ENCODE results near the gene RAD21L1.
"Not testable (repeated sequence)": the region's sequence is repeated elsewhere in the genome, so short reads cannot be mapped to it uniquely, and the experiment has no call there.

The RAD21L1 gene

DNA sequence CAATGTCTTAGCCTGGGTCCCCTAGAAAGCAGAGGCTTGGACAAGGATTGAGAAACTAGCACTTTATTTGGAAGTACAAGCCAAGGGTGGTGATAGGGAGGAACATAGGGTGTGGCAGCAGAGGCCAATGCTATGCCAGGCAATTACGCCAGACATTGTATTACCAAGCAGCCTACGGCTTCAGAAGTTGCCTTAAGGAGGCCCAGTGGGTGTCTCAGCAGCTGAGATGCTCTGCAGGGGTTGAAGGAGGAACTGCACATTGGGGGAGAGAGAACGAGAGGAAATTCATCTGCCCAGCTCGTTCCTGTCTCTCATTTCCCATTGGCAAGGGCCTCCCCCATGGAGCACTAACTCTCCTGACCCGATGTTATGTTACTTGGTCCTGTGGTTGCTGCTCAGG is 21.7 kb upstream of the RAD21L1 start:
- DNase-seq (ENCODE audit: low read depth in 1 of 2, low spot score in 1 of 2): no peak
- TF ChIP-seq JUND (IDR thresholded peaks at IDR 0.05; ENCODE audit: low read depth): no peak
- in situ Hi-C loops (cut with HindIII; ENCODE audit: low pct_unique_long_range_greater_than_20kb, low sequenced_read_pairs): no loop called here

DNA sequence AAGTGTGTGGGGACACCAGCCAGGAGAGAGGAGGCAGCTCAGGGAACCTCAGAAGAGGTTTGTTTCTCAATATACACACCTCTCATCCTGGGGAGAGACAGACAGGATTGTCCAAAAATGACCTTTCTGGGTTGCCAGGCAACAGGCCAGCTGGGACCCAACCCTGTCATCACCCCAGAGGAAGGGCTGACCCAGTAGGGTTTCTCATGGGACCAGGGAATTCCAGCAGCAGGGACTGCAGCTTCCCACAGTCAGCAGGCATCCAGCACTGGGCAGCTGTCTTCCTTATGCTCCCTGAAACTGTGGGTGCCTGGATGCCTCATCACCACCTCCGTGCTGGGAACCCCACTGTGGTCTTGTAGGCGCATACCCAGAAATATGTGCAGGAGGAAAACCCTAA is 21.3 kb upstream of the RAD21L1 start:
- in situ Hi-C loops (cut with HindIII; ENCODE audit: low pct_unique_long_range_greater_than_20kb, low sequenced_read_pairs): no loop called here

DNA sequence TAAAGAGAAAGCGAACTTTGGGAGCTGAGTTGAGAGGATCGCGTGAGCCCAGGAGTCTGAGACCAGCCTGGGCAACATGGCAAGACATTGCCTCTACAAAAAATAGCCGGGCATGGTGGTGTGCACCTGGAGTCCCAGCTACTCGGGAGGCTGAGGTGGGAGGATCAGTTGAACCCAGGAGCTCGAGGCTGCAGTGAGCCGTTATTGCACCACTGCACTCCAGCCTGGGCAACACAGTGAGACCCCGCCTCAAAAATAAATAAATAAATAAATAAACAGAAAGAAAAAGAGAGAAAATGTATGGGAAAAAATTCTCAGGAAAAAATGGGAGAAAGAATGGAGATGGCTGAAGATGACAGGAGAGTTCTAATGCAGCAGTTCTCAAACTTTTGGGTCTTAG is 20.0 kb upstream of the RAD21L1 start:
- TF ChIP-seq JUND (IDR thresholded peaks at IDR 0.05; ENCODE audit: low read depth): no peak
- in situ Hi-C loops (cut with HindIII; ENCODE audit: low pct_unique_long_range_greater_than_20kb, low sequenced_read_pairs): no loop called here
- no peak for DNase-seq (ENCODE audit: low read depth in 1 of 2, low spot score in 1 of 2)

More for the DNA sequence above, 21.3 kb upstream of the RAD21L1 start:
- no peak for DNase-seq (ENCODE audit: low read depth in 1 of 2, low spot score in 1 of 2)
- no peak for TF ChIP-seq JUND (IDR thresholded peaks at IDR 0.05; ENCODE audit: low read depth)

DNA sequence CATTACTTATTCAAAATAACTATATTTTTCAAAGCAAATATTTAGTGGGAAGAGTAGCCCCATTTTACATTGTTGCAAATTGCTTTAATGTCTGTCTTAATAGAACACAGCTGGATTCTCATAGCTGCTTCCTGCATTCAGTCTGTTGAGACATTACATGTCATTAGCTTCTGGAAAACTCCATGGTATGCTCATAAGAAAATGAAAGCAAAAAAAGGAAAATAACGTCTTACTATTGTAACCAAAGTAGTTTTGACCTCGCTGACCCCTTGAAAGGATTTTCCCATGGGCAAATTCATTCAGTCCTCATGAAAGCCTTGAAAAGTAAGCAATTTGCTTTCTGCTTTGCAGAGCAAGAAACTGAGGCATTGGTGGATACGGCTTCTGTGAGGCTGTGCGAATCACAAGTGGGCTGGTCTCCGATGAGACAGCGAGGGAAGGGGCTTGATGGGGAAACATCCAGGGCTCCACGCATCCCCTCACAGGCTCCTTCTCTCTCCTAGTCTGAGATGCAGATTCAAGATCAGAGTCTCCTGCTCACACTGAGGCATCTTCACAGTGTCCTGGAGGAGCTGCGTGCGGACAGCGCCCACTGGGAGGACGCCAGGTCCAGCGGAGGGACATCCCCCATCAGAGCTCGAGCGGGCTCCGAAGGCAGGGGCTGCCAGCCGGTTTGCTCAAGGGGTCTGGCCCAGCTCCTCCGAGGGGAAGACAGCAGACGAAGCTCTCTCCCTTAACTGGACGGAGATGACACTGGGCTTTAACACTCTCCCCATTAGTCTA is 19.3 kb upstream of the RAD21L1 start:
- in situ Hi-C loops (cut with HindIII; ENCODE audit: low pct_unique_long_range_greater_than_20kb, low sequenced_read_pairs): no loop called here
- no peak for DNase-seq (ENCODE audit: low read depth in 1 of 2, low spot score in 1 of 2)
- no peak for TF ChIP-seq JUND (IDR thresholded peaks at IDR 0.05; ENCODE audit: low read depth)

DNA sequence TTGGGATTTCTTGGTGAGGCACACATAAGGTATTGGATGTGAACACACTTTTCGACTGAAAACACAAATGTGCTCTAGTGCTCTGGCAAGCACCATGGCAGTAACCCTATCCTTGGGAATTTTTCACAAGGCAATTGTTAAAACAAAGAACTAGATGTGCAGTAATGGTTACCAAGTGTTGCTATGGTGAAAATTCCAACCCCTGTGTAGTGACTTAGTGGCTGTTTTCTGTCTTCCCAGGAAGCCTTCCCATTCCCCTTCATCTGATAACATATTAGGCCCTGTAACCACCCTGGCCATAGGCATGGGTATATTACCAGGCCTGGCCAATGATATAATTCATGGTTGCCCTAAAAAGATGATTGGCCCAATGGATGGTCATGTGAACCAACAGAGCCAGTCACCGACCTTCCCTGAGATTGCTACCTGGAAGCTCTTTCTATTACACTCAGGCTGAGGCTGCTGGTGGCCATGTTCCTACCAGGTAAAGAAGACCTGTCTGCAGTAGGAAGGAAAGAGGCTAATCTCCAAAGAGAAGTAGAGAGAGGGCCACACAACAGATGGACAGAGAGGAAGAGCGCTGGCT is 18.5 kb upstream of the RAD21L1 start:
- DNase-seq (ENCODE audit: low read depth in 1 of 2, low spot score in 1 of 2): no peak
- in situ Hi-C loops (cut with HindIII; ENCODE audit: low pct_unique_long_range_greater_than_20kb, low sequenced_read_pairs): no loop called here
- TF ChIP-seq JUND (IDR thresholded peaks at IDR 0.05; ENCODE audit: low read depth): no peak

DNA sequence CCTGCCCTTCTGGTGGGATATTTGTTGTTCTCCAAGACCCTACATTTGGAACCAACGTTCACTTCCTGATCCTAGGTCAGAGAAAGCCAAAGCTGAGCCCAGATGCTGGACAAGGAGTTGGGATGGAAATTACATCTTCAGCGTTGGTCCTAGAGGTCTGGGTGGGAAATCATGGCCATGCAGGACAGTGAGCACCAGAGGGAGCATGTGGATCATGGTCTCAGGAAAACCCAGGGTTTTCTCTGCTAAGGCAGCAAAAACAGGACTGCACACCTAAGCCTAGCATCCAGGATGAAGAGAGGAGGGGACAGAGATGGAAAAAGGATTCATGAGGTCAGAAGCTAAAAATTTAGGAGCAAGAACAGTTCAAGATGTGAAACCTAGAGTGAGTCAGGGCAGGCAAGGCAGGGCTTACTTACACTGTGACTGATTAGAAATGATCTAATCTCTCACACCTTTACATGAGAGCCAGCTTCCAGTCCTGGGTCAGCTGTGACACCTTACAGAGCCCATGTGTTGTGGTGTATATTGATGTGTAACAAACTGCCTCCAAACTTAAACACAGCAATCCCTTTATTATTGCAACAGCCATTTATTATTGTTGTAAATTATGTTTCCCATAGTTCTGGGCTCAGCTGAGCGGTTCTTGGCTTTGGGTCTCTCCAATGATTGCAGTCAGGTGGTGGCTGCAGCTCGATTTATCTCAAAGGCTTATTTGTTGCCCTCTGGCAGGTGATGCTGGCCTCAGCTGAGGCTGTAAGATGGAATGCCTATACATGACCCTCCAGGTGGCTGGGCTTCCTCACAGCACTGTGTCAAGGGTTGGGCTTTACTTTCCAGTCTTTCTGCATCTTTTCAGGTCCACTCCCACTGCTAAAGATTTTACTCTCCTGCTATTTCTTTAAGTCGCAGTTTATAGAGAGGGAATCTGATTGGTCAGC is 16.1 kb upstream of the RAD21L1 start:
- TF ChIP-seq JUND (IDR thresholded peaks at IDR 0.05; ENCODE audit: low read depth): no peak
- in situ Hi-C loops (cut with HindIII; ENCODE audit: low pct_unique_long_range_greater_than_20kb, low sequenced_read_pairs): no loop called here
- no peak for DNase-seq (ENCODE audit: low read depth in 1 of 2, low spot score in 1 of 2)

DNA sequence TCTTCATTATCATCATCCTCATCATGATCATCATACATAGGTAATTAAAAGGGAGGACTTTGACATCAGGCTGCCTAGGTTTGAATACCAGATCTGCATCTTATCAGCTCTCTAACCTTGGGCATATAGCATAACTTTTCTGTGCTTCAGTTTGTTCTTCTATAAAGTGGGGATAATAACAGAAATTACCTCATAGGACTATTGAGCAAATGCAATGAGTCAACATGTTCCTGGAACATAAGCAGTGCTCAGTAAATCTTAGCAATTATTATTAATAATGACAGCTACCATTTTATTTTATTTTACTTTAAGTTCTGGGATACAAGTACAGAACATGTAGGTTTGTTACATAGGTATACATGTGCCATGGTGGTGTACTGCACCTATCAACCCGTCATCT is 15.3 kb upstream of the RAD21L1 start:
- no peak for DNase-seq (ENCODE audit: low read depth in 1 of 2, low spot score in 1 of 2)
- in situ Hi-C loops (cut with HindIII; ENCODE audit: low pct_unique_long_range_greater_than_20kb, low sequenced_read_pairs): no loop called here

DNA sequence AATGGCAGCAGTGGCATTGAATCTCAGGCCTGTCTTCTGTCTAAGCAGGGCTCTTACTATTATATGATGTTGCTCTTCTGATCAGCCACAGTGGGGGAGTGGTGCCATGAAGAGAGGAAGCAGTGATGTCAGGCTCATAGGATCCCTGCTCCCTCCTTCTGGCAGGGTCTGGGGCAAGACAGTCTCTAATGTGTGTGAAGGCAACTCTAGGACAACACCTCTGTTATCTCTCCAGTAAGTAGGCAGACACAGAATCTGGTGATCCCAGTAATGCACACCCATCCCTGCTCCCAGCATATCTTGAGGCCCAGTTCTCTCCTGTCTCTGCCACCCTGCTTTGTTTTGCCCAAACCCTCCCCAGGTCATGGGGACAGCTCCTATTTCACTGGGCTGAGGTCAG is 13.8 kb upstream of the RAD21L1 start:
- TF ChIP-seq JUND (IDR thresholded peaks at IDR 0.05; ENCODE audit: low read depth): no peak
- DNase-seq (ENCODE audit: low read depth in 1 of 2, low spot score in 1 of 2): no peak
- in situ Hi-C loops (cut with HindIII; ENCODE audit: low pct_unique_long_range_greater_than_20kb, low sequenced_read_pairs): no loop called here

More for the DNA sequence above, 15.3 kb upstream of the RAD21L1 start:
- no peak for TF ChIP-seq JUND (IDR thresholded peaks at IDR 0.05; ENCODE audit: low read depth)

DNA sequence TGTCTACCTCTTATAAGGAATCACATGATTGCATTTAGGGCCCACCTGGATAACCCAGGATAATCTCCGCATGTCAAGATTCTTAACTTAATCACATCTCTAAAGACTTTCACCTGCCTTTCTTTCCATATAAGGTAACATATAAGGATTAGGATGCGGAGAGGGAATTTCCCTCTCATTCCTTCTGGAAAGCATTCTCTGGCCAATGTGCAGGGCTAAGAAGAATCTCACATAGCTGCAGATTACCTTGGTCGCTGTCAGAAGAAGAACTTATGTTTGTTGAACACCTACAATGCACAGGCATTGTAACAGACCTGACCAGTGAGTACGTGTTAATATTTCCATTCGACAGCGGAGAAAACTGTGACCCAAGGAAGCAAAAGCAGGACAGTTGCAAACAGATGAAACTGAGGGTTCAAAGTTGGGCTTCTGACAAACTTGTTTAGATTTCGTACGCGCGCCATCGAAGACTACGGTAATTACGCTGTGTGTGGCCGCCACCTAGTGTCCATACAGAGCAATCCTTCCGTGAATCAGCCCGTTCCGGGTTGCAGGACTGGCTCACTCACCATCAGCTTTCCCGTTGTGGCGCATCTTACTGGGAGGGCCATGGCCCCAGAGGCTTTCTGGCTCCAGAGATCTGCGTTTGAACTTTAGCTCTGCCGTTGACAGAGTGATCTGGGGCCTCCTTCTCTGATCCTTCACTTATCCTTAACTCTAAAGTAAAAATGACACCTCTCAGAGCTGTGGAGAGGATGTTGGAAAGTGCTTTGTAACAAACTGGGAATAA is 13.0 kb upstream of the RAD21L1 start:
- in situ Hi-C loops (cut with HindIII; ENCODE audit: low pct_unique_long_range_greater_than_20kb, low sequenced_read_pairs): no loop called here
- TF ChIP-seq JUND (IDR thresholded peaks at IDR 0.05; ENCODE audit: low read depth): no peak
- peak; percentile 67 to 79 for DNase-seq (ENCODE audit: low read depth in 1 of 2, low spot score in 1 of 2)

DNA sequence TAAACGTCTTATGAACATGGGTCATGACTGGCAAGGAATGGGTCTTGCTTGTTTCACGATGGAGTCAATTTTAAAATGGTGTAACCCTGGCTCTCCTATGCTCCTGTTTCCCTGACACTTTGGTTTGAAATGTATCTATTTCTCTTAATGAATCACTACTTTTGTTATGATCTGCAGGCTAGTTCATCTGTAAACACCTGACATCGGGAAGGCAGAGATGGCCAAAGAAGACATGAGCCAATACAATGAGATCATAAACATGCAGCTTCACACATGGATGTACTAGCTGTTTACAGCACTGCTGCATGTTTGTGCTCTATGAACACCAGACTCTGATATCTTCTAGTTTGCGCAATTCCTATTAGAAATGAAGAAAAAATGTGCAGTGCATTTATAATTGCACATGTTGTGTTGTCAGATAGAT is 11.0 kb upstream of the RAD21L1 start:
- in situ Hi-C loops (cut with HindIII; ENCODE audit: low pct_unique_long_range_greater_than_20kb, low sequenced_read_pairs): no loop called here
- TF ChIP-seq JUND (IDR thresholded peaks at IDR 0.05; ENCODE audit: low read depth): no peak
- no peak for DNase-seq (ENCODE audit: low read depth in 1 of 2, low spot score in 1 of 2)

DNA sequence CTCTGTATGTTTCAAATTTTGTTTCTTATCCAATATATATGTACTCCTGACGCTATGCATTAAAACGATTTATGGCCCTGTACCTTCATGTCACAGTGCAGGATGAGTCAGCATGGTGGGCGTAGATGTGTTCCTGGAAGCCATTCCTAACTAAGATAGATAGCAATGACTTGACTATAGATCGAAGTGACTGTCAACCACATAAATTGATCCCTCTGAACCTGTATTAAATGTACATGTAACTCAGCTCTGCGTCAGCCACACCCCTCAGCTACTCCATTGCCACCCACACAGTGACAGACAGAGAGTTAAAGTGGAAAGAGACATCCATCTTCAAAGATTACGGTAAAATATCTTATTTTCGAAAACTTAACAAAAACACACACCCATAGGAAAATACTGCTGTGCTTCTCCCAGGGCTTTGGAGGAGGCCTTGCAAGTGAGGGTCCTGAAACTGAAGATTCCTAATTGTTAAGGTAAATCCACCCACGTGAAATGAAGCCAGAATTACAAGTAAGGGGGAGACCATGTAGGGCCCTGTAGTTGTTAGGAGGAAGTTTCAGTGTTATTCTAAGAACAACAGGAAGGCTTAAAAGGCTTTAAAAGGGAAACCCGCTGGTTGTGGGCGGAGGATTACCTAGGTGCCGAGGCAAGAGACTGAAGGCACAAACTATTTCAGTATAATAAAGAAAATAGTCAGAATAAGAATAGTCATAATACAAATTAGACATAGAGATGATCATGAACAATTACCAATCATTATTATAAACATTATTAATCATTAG is 10.3 kb upstream of the RAD21L1 start:
- no peak for TF ChIP-seq JUND (IDR thresholded peaks at IDR 0.05; ENCODE audit: low read depth)
- no peak for DNase-seq (ENCODE audit: low read depth in 1 of 2, low spot score in 1 of 2)
- in situ Hi-C loops (cut with HindIII; ENCODE audit: low pct_unique_long_range_greater_than_20kb, low sequenced_read_pairs): no loop called here

DNA sequence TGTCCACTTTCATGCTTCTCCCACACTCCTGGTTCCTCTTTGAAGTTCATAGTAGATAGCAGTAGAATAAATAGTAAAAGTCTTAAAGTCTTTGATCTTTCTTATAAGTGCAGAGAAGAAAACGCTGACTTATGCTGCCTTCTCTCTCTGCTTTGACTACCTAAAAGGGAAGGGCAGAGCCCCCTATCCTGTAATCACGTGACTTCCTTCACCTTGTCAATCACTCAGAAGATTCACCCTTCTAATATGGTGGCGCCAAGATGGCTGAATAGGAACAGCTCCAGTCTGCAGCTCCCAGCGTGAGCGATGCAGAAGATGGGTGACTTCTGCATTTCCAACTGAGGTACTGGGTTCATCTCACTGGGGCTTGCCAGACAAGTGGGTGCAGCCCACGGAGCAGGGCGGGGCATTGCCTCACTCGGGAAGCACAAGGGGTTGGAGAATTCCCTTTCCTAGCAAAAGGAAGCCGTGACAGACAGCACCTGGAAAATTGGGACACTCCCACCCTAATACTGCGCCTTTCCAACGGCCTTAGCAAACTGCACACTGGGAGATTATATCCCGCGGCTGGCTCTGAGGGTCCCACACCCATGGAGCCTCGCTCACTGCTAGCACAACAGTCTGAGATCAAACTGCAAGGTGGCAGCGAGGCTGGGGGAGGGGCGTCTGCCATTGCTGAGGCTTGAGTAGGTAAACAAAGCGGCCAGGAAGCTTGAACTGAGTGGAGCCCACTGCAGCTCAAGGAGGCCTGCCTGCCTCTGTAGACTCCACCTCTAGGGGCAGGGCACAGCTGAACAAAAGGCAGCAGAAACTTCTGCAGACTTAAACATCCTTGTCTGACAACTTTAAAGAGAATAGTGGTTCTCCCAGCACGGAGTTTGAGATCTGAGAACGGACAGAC is 9.1 kb upstream of the RAD21L1 start:
- DNase-seq (ENCODE audit: low read depth in 1 of 2, low spot score in 1 of 2); in situ Hi-C loops (cut with HindIII; ENCODE audit: low pct_unique_long_range_greater_than_20kb, low sequenced_read_pairs): not testable (repeated sequence)

DNA sequence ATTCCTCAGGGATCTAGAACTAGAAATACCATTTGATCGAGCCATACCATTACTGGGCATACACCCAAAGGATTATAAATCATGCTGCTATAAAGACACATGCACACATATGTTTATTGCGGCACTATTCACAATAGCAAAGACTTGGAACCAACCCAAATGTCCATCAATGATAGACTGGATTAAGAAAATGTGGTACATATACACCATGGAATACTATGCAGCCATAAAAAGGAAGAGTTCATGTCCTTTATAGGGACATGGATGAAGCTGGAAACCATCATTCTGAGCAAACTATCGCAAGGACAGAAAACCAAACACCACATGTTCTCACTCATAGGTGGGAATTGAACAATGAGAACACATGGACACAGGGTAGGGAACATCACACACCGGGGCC is 3.1 kb upstream of the RAD21L1 start:
- in situ Hi-C loops (cut with HindIII; ENCODE audit: low pct_unique_long_range_greater_than_20kb, low sequenced_read_pairs); DNase-seq (ENCODE audit: low read depth in 1 of 2, low spot score in 1 of 2): not testable (repeated sequence)

Data from T47D (cell line).